H1 (cell line): ENCODE data around the gene TOMM6. TPM values are rescaled to one million over a fixed set of nuclear protein-coding genes. Genes with fewer than 3 reads are reported as not detected.

Experiments used
- CTCF ChIA-PET: fragments of 300-600 bp; sonication (Branson Sonifier 250); formaldehyde crosslinking; loops from one replicate; lab custom pipeline; 2021; ENCODE audit not compliant: partially characterized antibody; lab: Charles Lee
- POLR2A ChIA-PET: fragments of 300-600 bp; sonication (Branson Sonifier 250); formaldehyde crosslinking; loops from one replicate; lab custom pipeline; 2021; ENCODE audit warnings: inconsistent platforms; ENCODE audit not compliant: partially characterized antibody; lab: Charles Lee
- DNase-seq, 2 experiments: peaks; one replicate each; pipeline versions ENCODE4 v3.0.0 to v3.0.0-alpha.2; 2010 to 2022; ENCODE audit warnings: low spot score in 2 of 2, low read depth in 1 of 2, mixed read lengths in 1 of 2
- FAIRE-seq: peaks from 2 replicates; lab custom pipeline; 2011; peaks lifted over from hg19 to GRCh38; lab: Jason Lieb, UNC
- H2AFZ ChIP-seq: 2 replicates; pipeline ENCODE4 v1.8.1; 2012; ENCODE audit warnings: low read length, inconsistent platforms
- H2AK5ac ChIP-seq: 2 replicates; pipeline ENCODE4 v1.6.1; 2013; ENCODE audit warnings: low read depth, low read length
- H2BK120ac ChIP-seq: replicated peaks from 2 replicates; pipeline ENCODE3; 2013; ENCODE audit warnings: low read depth, low read length, inconsistent platforms
- H2BK12ac ChIP-seq: 2 replicates; pipeline ENCODE4 v1.6.1; 2013; ENCODE audit warnings: low read depth, low read length
- H2BK15ac ChIP-seq: 2 replicates; pipeline ENCODE4 v1.6.1; 2013; ENCODE audit warnings: low read length
- H2BK20ac ChIP-seq: 2 replicates; pipeline ENCODE4 v1.6.1; 2013; ENCODE audit warnings: low read length
- H2BK5ac ChIP-seq: 2 replicates; pipeline ENCODE4 v1.6.1; 2013; ENCODE audit warnings: low read depth, low read length
- H3K14ac ChIP-seq: 2 replicates; pipeline ENCODE4 v1.6.1; 2013; ENCODE audit warnings: inconsistent platforms; ENCODE audit not compliant: insufficient read length
- H3K18ac ChIP-seq: 2 replicates; pipeline ENCODE4 v1.6.1; 2013; ENCODE audit warnings: low read length; ENCODE audit errors: extremely low read depth
- H3K23ac ChIP-seq: 2 replicates; pipeline ENCODE4 v1.6.1; 2013; ENCODE audit warnings: inconsistent platforms; ENCODE audit not compliant: insufficient read length
- H3K23me2 ChIP-seq: 2 replicates; pipeline ENCODE4 v1.6.1; 2013; ENCODE audit warnings: low read depth, low read length
- H3K27ac ChIP-seq: 2 replicates; pipeline ENCODE4 v1.6.1; 2011; ENCODE audit warnings: low read depth, low read length, inconsistent platforms
- H3K27me3 ChIP-seq, 4 experiments: replicated peaks in 1 of 4; 1 replicate in 1 of 4; 2 replicates in 3 of 4; pipeline versions ENCODE4 v1.6.1 to v1.8.1; 2011 to 2013; ENCODE audit warnings: low read length in 3 of 4, mild to moderate bottlenecking in 3 of 4, inconsistent platforms in 2 of 4, mixed read lengths in 2 of 4, moderate library complexity in 1 of 4; ENCODE audit not compliant: control insufficient read depth in 3 of 4, insufficient read depth in 3 of 4; ENCODE audit errors: extremely low read depth in 1 of 4
- H3K36me3 ChIP-seq, 4 experiments: 2 replicates each; pipeline versions ENCODE4 v1.6.1 to v1.8.1; 2011 to 2013; ENCODE audit warnings: mild to moderate bottlenecking in 4 of 4, low read length in 3 of 4, moderate library complexity in 2 of 4, control low read depth in 1 of 4, inconsistent platforms in 1 of 4; ENCODE audit not compliant: insufficient read depth in 4 of 4, control insufficient read depth in 2 of 4
- H3K4ac ChIP-seq: replicated peaks from 2 replicates; pipeline ENCODE3; 2013; ENCODE audit warnings: low read length, low read depth, mixed read lengths, inconsistent platforms; ENCODE audit not compliant: insufficient read length
- H3K4me1 ChIP-seq, 4 experiments: replicated peaks in 1 of 4; 1 replicate in 1 of 4; 2 replicates in 3 of 4; pipeline versions ENCODE4 v1.6.1 to v1.8.1; 2011 to 2013; ENCODE audit warnings: low read length in 3 of 4, inconsistent platforms in 2 of 4, mixed read lengths in 1 of 4; ENCODE audit not compliant: insufficient read depth in 4 of 4, control insufficient read depth in 3 of 4
- H3K4me2 ChIP-seq, 2 experiments: 2 replicates each; pipeline versions ENCODE4 v1.6.1 to v1.8.1; 2011 to 2013; ENCODE audit warnings: low read depth in 2 of 2, low read length in 2 of 2, control low read depth in 1 of 2, inconsistent platforms in 1 of 2, mild to moderate bottlenecking in 1 of 2; ENCODE audit not compliant: insufficient read depth in 1 of 2
- H3K4me3 ChIP-seq, 4 experiments: fragments of 200-600, 300-600 bp in 1 of 4; sonication (generic), shearing (Covaris generic), sonication (Bioruptor Twin) in 1 of 4; 2 replicates each; pipeline versions ENCODE4 v1.5.1 to v1.8.1; 2011 to 2016; ENCODE audit warnings: low read length in 4 of 4, low read depth in 3 of 4, control low read depth in 2 of 4, inconsistent platforms in 2 of 4, mild to moderate bottlenecking in 2 of 4, mixed read lengths in 1 of 4, moderate library complexity in 1 of 4; ENCODE audit not compliant: insufficient read depth in 2 of 4; ENCODE audit errors: extremely low read depth in 1 of 4
- H3K56ac ChIP-seq: replicated peaks from 2 replicates; pipeline ENCODE3; 2013; ENCODE audit warnings: low read depth, mild to moderate bottlenecking, mixed read lengths, low read length, inconsistent platforms; ENCODE audit not compliant: insufficient read length
- H3K79me1 ChIP-seq: 2 replicates; pipeline ENCODE4 v1.6.1; 2013; ENCODE audit warnings: low read depth, low read length, control low read depth
- H3K79me2 ChIP-seq, 2 experiments: 2 replicates each; pipeline versions ENCODE4 v1.6.1 to v1.8.1; 2012 to 2013; ENCODE audit warnings: low read length in 2 of 2, mild to moderate bottlenecking in 2 of 2, inconsistent platforms in 1 of 2; ENCODE audit not compliant: insufficient read depth in 2 of 2, control insufficient read depth in 1 of 2
- H3K9ac ChIP-seq, 4 experiments: replicated peaks in 1 of 4; 1 replicate in 1 of 4; 2 replicates in 3 of 4; pipeline versions ENCODE4 v1.6.1 to v1.8.1; 2011 to 2013; ENCODE audit warnings: low read depth in 3 of 4, low read length in 3 of 4, control low read depth in 2 of 4, mild to moderate bottlenecking in 2 of 4, moderate library complexity in 2 of 4, inconsistent platforms in 1 of 4; ENCODE audit errors: extremely low read depth in 1 of 4
- H3K9me3 ChIP-seq, 2 experiments: 2 replicates each; pipeline versions ENCODE4 v1.6.1 to v1.8.1; 2012 to 2013; ENCODE audit warnings: mild to moderate bottlenecking in 2 of 2, moderate library complexity in 2 of 2, control low read depth in 1 of 2, inconsistent platforms in 1 of 2, low read depth in 1 of 2, low read length in 1 of 2, mixed read lengths in 1 of 2; ENCODE audit not compliant: insufficient read depth in 2 of 2
- H4K20me1 ChIP-seq, 2 experiments: replicated peaks in 1 of 2; 2 replicates each; pipeline versions ENCODE3 to v1.8.1; 2011 to 2013; ENCODE audit warnings: inconsistent platforms in 2 of 2, low read length in 2 of 2, mild to moderate bottlenecking in 1 of 2; ENCODE audit not compliant: insufficient read depth in 2 of 2, control insufficient read depth in 1 of 2
- H4K5ac ChIP-seq: 2 replicates; pipeline ENCODE4 v1.6.1; 2013; ENCODE audit warnings: low read length, low read depth, mixed read lengths, inconsistent platforms; ENCODE audit not compliant: insufficient read length
- H4K8ac ChIP-seq: 2 replicates; pipeline ENCODE4 v1.8.0; 2013; ENCODE audit warnings: mild to moderate bottlenecking, moderate library complexity, low read length, inconsistent platforms; ENCODE audit not compliant: insufficient read depth; ENCODE audit errors: extremely low read depth
- H4K91ac ChIP-seq: replicated peaks from 2 replicates; pipeline ENCODE3; 2013; ENCODE audit warnings: low read length, mixed read lengths, inconsistent platforms; ENCODE audit not compliant: insufficient read length
- BCL11A ChIP-seq, 2 experiments: IDR thresholded peaks; one replicate each; pipeline ENCODE4 v1.6.1; 2011; ENCODE audit warnings: low read depth in 2 of 2, low read length in 2 of 2, mild to moderate bottlenecking in 2 of 2
- CEBPB ChIP-seq: IDR thresholded peaks from 2 replicates; pipeline ENCODE4 v1.6.1; 2012; ENCODE audit warnings: low read depth, low read length
- GTF2F1 ChIP-seq: IDR thresholded peaks from 2 replicates; pipeline ENCODE4 v1.6.1; 2012; ENCODE audit warnings: low read depth, low read length, improper control_type of control experiment, borderline replicate concordance
- NRF1 ChIP-seq: IDR thresholded peaks from 2 replicates; pipeline ENCODE4 v1.6.1; 2011; ENCODE audit warnings: mild to moderate bottlenecking, low read depth, low read length, improper control_type of control experiment
- RBBP5 ChIP-seq: IDR thresholded peaks from 2 replicates; pipeline ENCODE4 v1.7.1; 2012; ENCODE audit warnings: low read depth, mild to moderate bottlenecking, inconsistent platforms, low read length, moderate library complexity, borderline replicate concordance
- RFX5 ChIP-seq: IDR thresholded peaks from 2 replicates; pipeline ENCODE4 v1.6.1; 2011; ENCODE audit warnings: low read depth, low read length, improper control_type of control experiment, borderline replicate concordance
- RXRA ChIP-seq: IDR thresholded peaks from 2 replicates; pipeline ENCODE4 v1.6.1; 2011; ENCODE audit warnings: low read depth, mild to moderate bottlenecking, low read length, moderate library complexity; ENCODE audit not compliant: insufficient read depth
- USF2 ChIP-seq: IDR thresholded peaks from 2 replicates; pipeline ENCODE4 v1.6.1; 2011; ENCODE audit warnings: low read length, improper control_type of control experiment
- whole genome bisulfite sequencing, 2 experiments: shearing (Covaris generic) in 1 of 2; methylation state at CpG; one replicate each; pipeline versions ENCODE4 v1.1.6 to v1.1.7; 2013 to 2015; ENCODE audit warnings: low lambda C conversion rate in 2 of 2, mixed read lengths in 2 of 2, inconsistent platforms in 1 of 2, low coverage in 1 of 2, missing lambda C conversion rate in 1 of 2; ENCODE audit not compliant: insufficient replicate concordance in 2 of 2, insufficient coverage in 1 of 2, insufficient read length in 1 of 2; ENCODE audit errors: extremely low coverage in 1 of 2, missing lambda C conversion rate in 1 of 2; 5-methylcytosine and 5-hydroxymethylcytosine counted together
- polyA plus RNA-seq, 7 experiments: library from polyadenylated mRNA; depleted of rRNA in 3 of 7; stranded (reverse) in 5 of 7; unstranded in 2 of 7; fragments of >200 nt in 5 of 7; fragments of 200-250 nt in 2 of 7; gene quantifications; 1 replicate in 5 of 7; 2 replicates in 1 of 7; 4 replicates in 1 of 7; pipeline versions ENCODE4 v1.2.1 to v1.2.3, GENCODE V29; 2011 to 2013; ENCODE audit warnings: missing spikeins in 2 of 7, mixed read lengths in 2 of 7
- total RNA-seq: library from RNA; stranded (reverse); fragmentation: NEBNext Ultra II Directional; extraction: Animal tissue kit (Norgen Biotek cat#: 25700); gene quantifications from 2 replicates; pipeline ENCODE4 v1.2.1, GENCODE V29; 2021

Gene TOMM6
- total and polyA plus RNA-seq, 2 of the 8 experiments (the other 6 are each of a cell fraction or from before 2014, with no cell fraction given): 228 to 560 TPM

GRCh38 chr6:41768545-41769308, 18.8 kb upstream of the TOMM6 start:
- Histone ChIP-seq H3K18ac (no peak overlapping the region; the same call in 1 of the 2 replicates), H2AK5ac (no peak overlapping the region), H4K91ac (peak overlapping the region; percentile 33), H3K79me2 (no peaks in the 10 kb centered on the region), H2BK5ac (0 out of 2 replicates have a peak overlapping the region, but pooled peaks have one; percentile 6), H3K4me1 (no peaks in the 10 kb centered on the region; a peak in 1 of 7 replicates), H2BK120ac (no peak overlapping the region), H3K23ac (no peak overlapping the region), H3K27me3 (no peaks in the 10 kb centered on the region), H2BK20ac (no peak overlapping the region), H3K9ac (no peak overlapping the region), H3K4me2 (no peak overlapping the region), H3K4me3 (no peak overlapping the region), H3K9me3 (no peaks in the 10 kb centered on the region), H2BK15ac (no peak overlapping the region), H3K79me1 (no peaks in the 10 kb centered on the region), H3K14ac (no peak overlapping the region), H3K27ac (no peak overlapping the region), H3K4ac (no peak overlapping the region), H3K56ac (no peak overlapping the region), H4K8ac (no peak overlapping the region; the same call in 1 of the 2 replicates), H4K5ac (no peak overlapping the region), H3K23me2 (no peaks in the 10 kb centered on the region)
- no peak for FAIRE-seq
- POLR2A ChIA-PET: no interaction called here
- DNase-seq: no peak
- CTCF ChIA-PET: interaction anchor here (0.5 to 2.2 kb wide), 13 partner anchors 8 to 660 kb away, joined by 3 to 10 read pairs (median 4); partner anchors contain the start of genes TAF8, TFEB and TOMM6
- WGBS, 2 experiments: 88% methylated on average over 9 of the region's 10 CpGs; no CpG with 5 or more reads in 1 of the 2 experiments
- no peak for TF ChIP-seq CEBPB
- no peak for TF ChIP-seq NRF1
- TF ChIP-seq USF2: no peak
- no peak for TF ChIP-seq RFX5
- no peak for TF ChIP-seq RBBP5
- TF ChIP-seq BCL11A (IDR thresholded peaks at IDR 0.05; ENCODE audit: low read depth in 2 of 2, low read length in 2 of 2): no peak
- TF ChIP-seq GTF2F1: no peak
- no peak for TF ChIP-seq RXRA
- TF ChIP-seq, all 59 proteins: peak for 0
- H4K20me1 ChIP-seq: no peaks in the 10 kb centered on the region
- H2AFZ ChIP-seq: no peak overlapping the region
- peaks cover 0 to 7% (median 4%) of the 10 kb centered on the region in 4 experiments; a peak in 5 of 8 replicates for H3K36me3 ChIP-seq
- no peak overlapping the region for H2BK12ac ChIP-seq
